Central memory CD8-positive, alpha-beta T cell (primary cell): Measurements from ENCODE around the gene HCN1.
"Not testable (repeated sequence)": the region's sequence is repeated elsewhere in the genome, so short reads cannot be mapped to it uniquely, and the experiment has no call there.

Source experiments
- ATAC-seq: fragments of 150-1000 bp; cut with Tn5 transposase; replicated peaks from 2 replicates; pipeline ENCODE4 v1.10.0; 2022; ENCODE audit warnings: mild to moderate bottlenecking, moderate FRiP score, moderate number of reproducible peaks; ENCODE audit not compliant: poor library complexity, severe bottlenecking; ENCODE audit errors: extremely low read depth
- DNase-seq, 2 donors: peaks; one replicate each; pipeline ENCODE4 v3.0.0; 2021; ENCODE audit warnings: low spot score in 2 of 2
- H3K27ac Mint-ChIP-seq: one replicate; pipeline ENCODE4 v1.8.0; 2022; ENCODE audit warnings: low read depth, mild to moderate bottlenecking, moderate library complexity, mixed read lengths
- H3K27me3 Mint-ChIP-seq: one replicate; pipeline ENCODE4 v1.8.0; 2022; ENCODE audit warnings: mixed read lengths
- H3K36me3 Mint-ChIP-seq: one replicate; pipeline ENCODE4 v1.8.0; 2022; ENCODE audit warnings: mild to moderate bottlenecking, moderate library complexity, mixed read lengths; ENCODE audit not compliant: insufficient read depth
- H3K4me1 Mint-ChIP-seq: one replicate; pipeline ENCODE4 v1.8.0; 2022; ENCODE audit warnings: mixed read lengths
- H3K4me3 Mint-ChIP-seq: one replicate; pipeline ENCODE4 v1.8.0; 2022; ENCODE audit warnings: mild to moderate bottlenecking, moderate library complexity, mixed read lengths
- H3K9me3 Mint-ChIP-seq: one replicate; pipeline ENCODE4 v1.8.0; 2022; ENCODE audit warnings: mixed read lengths

Gene HCN1

DNA sequence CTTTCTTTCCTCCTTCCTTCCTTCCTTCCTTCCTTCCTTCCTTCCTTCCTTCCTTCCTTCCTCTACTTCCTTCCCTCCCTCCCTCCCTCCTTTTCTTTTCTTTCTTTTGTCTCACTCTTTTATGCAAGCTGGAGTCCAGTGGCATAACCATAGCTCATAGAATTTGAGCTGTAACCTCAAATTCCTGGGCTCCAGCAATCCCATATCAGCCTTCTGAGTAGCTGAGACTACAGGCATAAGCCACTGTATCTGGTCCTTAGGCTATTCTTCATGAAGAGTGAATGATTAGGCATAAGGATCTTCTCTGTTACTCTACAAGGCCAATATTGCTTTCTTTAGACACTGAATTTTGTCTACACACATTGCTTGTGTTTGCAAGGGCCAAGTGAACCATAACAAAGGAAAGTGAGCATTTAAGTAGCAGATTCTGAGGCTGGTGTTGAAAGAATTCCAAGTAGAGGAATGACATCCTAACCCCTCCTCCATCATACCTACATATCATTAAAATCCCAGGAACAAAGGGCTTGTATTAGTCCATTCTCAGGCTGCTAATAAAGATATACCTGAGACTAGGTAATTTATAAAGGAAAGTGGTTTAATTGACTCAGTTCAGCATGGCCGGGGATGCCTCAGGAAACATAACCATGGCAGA, 293.2 kb downstream of the HCN1 start:
- no peaks in the 10 kb centered on the region for H3K27me3 Mint-ChIP-seq
- DNase-seq (no peak), ATAC-seq (no peak)
- H3K4me1 Mint-ChIP-seq = no peaks in the 10 kb centered on the region
- H3K9me3 Mint-ChIP-seq = peaks cover 19% of the 10 kb centered on the region
- H3K4me3 Mint-ChIP-seq = no peak overlapping the region
- H3K27ac Mint-ChIP-seq = no peak overlapping the region
- no peaks in the 10 kb centered on the region for H3K36me3 Mint-ChIP-seq

DNA sequence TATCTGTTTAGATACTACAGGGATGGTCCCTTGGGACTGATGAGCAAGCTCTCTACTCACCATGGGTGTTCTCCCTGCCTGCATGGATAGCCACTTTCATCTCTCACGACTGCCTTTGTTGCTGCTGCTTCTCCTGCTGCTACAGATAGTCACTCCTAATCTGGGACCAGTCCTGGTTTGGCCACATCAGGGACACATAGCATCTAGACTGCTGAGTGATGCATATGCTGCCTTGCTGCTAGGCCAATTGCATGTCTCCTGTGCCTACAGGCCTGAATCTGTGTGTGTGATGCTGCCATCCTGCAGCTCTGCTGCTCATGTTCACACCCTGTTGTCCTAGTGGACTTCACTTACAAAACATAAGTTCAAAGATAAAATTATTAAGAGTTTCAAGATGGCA, 297.1 kb downstream of the HCN1 start:
- Mint-ChIP-seq H3K9me3 (peaks cover 21% of the 10 kb centered on the region), H3K4me3 (no peak overlapping the region), H3K4me1 (no peaks in the 10 kb centered on the region), H3K27ac (no peak overlapping the region), H3K36me3 (no peaks in the 10 kb centered on the region), H3K27me3 (no peaks in the 10 kb centered on the region)
- DNase-seq = no peak
- ATAC-seq = no peak

DNA sequence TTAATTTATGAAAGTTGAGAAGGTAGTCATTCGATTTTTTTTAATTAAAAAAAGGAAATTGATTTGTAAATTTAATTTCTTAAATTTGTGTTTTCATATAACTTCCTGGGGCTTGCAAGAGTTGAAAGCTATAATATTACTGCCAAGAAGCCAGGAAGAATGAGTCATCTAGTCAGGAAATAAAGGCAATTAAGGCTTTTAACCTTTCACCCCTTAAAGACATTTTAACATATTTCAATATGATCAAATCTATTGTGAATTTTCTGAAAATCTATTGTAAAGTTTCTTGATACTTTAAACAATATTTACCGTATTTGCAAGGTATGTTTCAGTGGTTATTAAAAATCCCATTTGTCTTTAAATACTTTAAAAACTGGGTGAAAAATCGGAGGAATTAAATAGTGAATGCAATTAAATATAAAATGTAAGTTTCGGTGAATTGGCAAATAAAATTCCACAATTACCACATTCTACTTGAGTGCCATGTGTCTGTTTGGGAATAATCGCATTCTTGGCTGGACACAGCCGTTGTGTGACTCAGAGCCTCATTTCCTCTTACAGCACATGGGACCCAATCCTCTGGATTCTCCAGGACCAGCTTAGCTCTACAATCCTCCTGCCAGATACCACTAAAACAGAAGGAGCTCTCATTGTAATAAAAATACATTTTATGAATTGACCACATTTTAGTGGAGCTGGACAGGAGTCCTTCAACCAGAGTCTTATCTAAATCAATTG, 310.7 kb downstream of the HCN1 start:
- no peak overlapping the region for H3K27ac Mint-ChIP-seq
- no peaks in the 10 kb centered on the region for H3K27me3 Mint-ChIP-seq
- H3K36me3 Mint-ChIP-seq = no peaks in the 10 kb centered on the region
- no peak for ATAC-seq
- H3K9me3 Mint-ChIP-seq = peaks cover 21% of the 10 kb centered on the region
- no peaks in the 10 kb centered on the region for H3K4me1 Mint-ChIP-seq
- no peak overlapping the region for H3K4me3 Mint-ChIP-seq
- no peak for DNase-seq

DNA sequence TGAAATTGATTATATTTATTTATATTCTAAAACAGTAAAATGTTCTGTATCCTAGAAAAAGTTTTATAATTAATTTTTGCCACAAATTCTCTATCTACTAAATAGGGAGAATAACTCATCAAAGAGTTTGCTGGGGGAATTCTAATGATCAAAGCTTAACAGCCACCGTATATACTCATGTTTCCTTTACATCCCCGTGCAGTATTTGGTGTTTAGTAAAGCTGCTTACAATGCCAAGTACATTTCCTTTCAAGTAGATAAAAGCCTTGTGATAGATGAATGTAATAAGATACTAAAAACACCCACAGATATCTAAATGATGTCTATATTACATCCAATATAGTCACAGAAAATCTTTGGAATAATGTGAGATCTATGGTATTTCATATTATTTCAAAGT, 312.2 kb downstream of the HCN1 start:
- Mint-ChIP-seq H3K27ac (no peak overlapping the region), H3K36me3 (no peaks in the 10 kb centered on the region), H3K4me1 (no peaks in the 10 kb centered on the region), H3K4me3 (no peak overlapping the region), H3K27me3 (no peaks in the 10 kb centered on the region), H3K9me3 (peaks cover 17% of the 10 kb centered on the region)
- DNase-seq (no peak), ATAC-seq (no peak)

DNA sequence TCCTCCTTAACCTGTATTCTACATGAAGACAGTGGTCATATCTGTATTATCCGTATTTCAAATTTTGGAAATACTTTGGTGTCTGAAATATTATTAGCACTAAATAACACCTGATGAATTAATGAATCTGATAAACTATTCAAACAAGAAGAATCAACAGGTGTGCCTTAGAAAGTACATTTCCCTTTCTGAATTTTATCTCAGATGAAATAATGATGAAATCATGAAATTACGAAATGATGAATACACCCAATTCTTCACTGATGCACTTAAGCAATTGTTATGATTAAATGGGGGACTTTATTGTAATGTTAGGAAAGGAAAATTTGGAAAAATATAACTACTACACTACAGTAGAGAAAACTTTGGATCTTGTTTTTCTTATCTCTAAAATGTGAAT, 313.6 kb downstream of the HCN1 start:
- no peaks in the 10 kb centered on the region for H3K4me1 Mint-ChIP-seq
- no peak overlapping the region for H3K27ac Mint-ChIP-seq
- no peaks in the 10 kb centered on the region for H3K36me3 Mint-ChIP-seq
- no peaks in the 10 kb centered on the region for H3K27me3 Mint-ChIP-seq
- H3K9me3 Mint-ChIP-seq = peaks cover 13% of the 10 kb centered on the region
- no peak overlapping the region for H3K4me3 Mint-ChIP-seq
- DNase-seq (no peak), ATAC-seq (no peak)

DNA sequence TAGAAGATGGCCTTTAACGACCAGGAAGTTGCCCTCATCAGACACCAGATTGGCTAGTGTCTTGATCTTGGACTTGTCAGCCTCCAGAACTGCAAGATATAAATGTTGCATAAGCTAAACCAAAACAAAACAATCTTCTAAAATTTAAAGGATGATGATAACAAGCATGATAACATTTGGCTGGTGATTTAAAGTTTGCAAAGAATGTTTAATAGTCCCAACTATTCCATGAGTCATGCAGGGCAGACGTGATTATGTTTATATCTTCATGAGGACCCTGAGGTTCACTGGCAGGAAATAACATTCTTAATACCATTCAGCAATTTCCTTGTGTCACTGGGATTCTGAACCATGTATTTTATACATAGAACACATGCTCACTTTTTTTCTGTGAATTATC, 319.8 kb downstream of the HCN1 start:
- H3K27me3 Mint-ChIP-seq = no peaks in the 10 kb centered on the region
- H3K4me3 Mint-ChIP-seq = no peak overlapping the region
- ATAC-seq = no peak
- no peak overlapping the region for H3K27ac Mint-ChIP-seq
- peaks cover 9% of the 10 kb centered on the region for H3K9me3 Mint-ChIP-seq
- no peak for DNase-seq
- no peaks in the 10 kb centered on the region for H3K4me1 Mint-ChIP-seq
- H3K36me3 Mint-ChIP-seq = no peaks in the 10 kb centered on the region

DNA sequence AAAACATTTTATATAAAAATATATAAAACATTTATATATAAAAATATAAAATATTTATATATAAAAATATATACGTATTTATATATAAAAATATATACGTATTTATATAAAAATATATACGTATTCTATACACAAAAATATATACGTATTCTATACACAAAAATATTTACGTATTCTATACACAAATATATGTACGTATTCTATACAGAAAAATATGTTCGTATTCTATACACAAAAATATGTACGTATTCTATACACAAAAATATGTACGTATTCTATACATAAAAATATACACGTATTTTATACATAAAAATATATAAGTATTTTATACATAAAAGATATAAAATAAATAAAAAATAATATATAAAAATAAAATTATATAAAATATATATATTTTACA, 323.6 kb downstream of the HCN1 start:
- H3K9me3 Mint-ChIP-seq = peaks cover 17% of the 10 kb centered on the region
- no peaks in the 10 kb centered on the region for H3K4me1 Mint-ChIP-seq
- no peak for DNase-seq
- no peak overlapping the region for H3K27ac Mint-ChIP-seq
- H3K4me3 Mint-ChIP-seq = no peak overlapping the region
- no peaks in the 10 kb centered on the region for H3K27me3 Mint-ChIP-seq
- H3K36me3 Mint-ChIP-seq = no peaks in the 10 kb centered on the region
- ATAC-seq = no peak

DNA sequence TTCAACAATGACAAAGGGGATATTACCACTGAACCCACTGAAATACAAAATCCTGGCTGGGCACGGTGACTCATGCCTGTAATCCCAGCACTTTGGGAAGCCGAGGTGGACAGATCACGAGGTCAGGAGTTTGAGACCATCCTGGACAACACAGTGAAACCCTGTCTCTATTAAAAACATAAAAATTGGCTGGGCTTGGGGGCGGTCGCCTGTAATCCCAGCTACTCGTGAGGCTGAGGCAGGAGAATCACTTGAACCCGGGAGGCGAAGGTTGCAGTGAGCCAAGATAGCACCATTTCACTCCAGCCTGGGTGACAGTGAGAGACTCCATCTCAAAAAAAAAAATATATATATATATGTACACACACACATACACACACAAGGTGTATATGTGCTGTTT, 324.8 kb downstream of the HCN1 start:
- H3K27me3 Mint-ChIP-seq, H3K4me3 Mint-ChIP-seq, ATAC-seq, DNase-seq, H3K4me1 Mint-ChIP-seq, H3K36me3 Mint-ChIP-seq, H3K27ac Mint-ChIP-seq: not testable (repeated sequence)
- H3K9me3 Mint-ChIP-seq = peaks cover 20% of the 10 kb centered on the region

DNA sequence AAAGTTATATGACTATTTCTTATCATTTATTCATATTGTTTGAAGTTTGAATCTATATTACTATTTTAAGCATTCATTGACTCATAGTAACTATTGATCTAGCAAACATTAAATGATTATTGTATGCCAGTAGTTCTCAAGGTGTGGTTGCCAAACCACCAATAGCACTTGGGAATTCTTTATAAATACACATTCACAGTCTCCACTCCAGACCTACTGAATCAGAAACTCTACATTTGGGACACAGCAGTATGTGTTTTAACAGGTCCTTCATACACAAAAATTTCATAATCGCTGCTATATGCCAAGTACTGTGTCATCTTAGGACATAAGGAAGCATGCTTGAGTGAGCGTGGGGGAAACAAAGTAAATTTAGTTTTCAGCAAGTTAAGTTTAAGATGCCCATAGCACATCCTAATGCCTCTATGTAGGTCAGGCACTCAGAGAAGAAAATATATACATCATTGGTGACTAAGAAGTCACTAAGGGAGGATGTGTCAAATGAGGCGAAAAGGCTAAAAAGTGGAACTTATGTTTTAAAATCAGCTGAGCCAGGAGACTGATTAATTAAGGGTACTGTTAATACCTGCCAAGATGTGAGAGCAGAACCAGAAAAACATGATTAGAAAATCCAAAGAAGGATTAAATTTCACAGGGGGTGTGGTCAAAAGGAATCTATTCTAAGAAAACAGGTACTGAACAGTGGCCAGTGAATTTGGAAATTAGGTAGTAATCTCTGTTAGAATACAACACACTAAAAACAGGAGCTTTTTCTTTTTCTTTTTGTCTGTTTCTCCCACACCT, 340.8 kb downstream of the HCN1 start:
- Mint-ChIP-seq H3K27me3 (no peaks in the 10 kb centered on the region), H3K9me3 (peaks cover 28% of the 10 kb centered on the region), H3K4me1 (no peaks in the 10 kb centered on the region), H3K27ac (no peak overlapping the region), H3K36me3 (no peaks in the 10 kb centered on the region), H3K4me3 (no peak overlapping the region)
- no peak for DNase-seq
- ATAC-seq = no peak

DNA sequence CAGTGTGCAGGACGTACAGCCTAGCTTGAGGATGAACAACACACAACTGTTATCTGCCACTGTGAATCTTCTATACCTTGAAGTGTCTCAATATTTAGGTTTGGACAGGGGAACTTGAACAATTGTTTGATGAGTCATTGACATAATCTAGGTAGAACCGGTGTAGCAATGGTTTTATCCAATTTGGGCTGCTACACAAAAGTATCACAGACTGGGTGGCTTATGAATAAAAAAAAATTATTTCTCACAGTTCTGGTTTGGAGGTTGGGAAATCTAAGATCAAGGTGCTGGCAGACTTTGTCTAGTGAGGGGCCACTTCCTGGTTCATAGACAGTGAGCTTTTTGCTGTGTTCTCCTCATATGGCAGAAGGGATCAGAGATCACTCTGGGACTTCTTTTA, 359.7 kb downstream of the HCN1 start:
- DNase-seq (no peak), ATAC-seq (no peak)
- no peak overlapping the region for H3K27ac Mint-ChIP-seq
- H3K4me1 Mint-ChIP-seq = no peaks in the 10 kb centered on the region
- H3K27me3 Mint-ChIP-seq = no peaks in the 10 kb centered on the region
- H3K9me3 Mint-ChIP-seq = peaks cover 21% of the 10 kb centered on the region
- H3K4me3 Mint-ChIP-seq = no peak overlapping the region
- no peaks in the 10 kb centered on the region for H3K36me3 Mint-ChIP-seq

DNA sequence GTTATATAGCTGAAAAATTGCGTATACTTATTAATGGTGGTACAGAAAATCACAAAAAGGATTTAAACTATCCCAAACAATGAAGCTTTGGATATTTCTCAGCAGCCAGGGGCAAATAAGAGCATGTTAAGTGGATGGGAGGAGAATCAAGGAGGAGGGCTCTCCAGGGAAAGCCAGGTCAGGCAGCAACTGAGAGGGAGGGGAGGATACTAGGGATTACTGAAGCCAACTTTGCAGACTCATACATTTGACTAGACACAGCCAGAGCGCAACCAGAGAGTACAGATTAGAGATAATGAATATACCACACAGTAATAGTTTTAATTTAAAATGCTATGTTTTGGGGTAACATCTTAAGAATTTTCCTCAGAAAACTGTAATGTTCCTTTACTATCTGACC, 360.2 kb downstream of the HCN1 start:
- DNase-seq (no peak), ATAC-seq (no peak)
- H3K9me3 Mint-ChIP-seq = peaks cover 21% of the 10 kb centered on the region
- no peaks in the 10 kb centered on the region for H3K27me3 Mint-ChIP-seq
- H3K36me3 Mint-ChIP-seq = no peaks in the 10 kb centered on the region
- H3K4me1 Mint-ChIP-seq = no peaks in the 10 kb centered on the region
- no peak overlapping the region for H3K27ac Mint-ChIP-seq
- no peak overlapping the region for H3K4me3 Mint-ChIP-seq

DNA sequence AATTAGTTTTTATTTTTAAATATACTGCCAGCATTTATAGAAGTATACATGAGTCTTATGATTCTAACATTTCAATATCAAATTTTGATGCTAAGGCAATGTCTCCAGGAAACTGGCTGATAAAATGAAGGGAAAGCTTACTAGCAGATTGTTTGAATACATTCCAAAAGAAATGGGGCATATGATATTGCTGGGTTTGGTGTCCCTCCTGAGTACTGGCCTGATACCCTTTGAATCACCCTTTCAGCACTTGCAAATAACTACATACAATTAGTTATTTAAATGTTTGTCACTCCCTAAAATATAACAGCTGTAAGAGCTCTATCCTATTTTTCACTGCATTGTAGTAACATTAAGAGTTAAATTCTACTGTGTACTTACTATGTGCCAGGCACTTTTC, 360.8 kb downstream of the HCN1 start:
- H3K27ac Mint-ChIP-seq = no peak overlapping the region
- ATAC-seq = no peak
- no peak for DNase-seq
- no peaks in the 10 kb centered on the region for H3K4me1 Mint-ChIP-seq
- H3K4me3 Mint-ChIP-seq = no peak overlapping the region
- H3K9me3 Mint-ChIP-seq = peaks cover 21% of the 10 kb centered on the region
- no peaks in the 10 kb centered on the region for H3K27me3 Mint-ChIP-seq
- H3K36me3 Mint-ChIP-seq = no peaks in the 10 kb centered on the region

DNA sequence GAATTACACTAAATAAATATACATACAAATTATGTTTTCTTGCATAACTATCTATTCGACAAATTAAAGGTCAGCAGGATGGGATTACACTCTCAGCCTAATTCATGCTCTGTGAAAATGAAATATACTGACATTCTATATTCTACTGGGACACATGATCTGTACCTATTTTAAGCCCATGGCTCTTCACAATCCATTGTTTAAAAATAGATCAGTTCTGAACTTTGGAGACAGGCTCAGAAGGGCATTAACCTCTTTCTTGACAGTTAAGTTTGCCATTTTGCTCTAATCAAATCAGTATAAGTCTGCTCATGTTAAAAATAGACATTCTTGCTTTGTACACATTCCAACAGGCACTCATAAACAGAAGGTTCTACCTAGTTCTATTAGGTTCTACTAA, 361.2 kb downstream of the HCN1 start:
- no peaks in the 10 kb centered on the region for H3K36me3 Mint-ChIP-seq
- H3K27me3 Mint-ChIP-seq = no peaks in the 10 kb centered on the region
- H3K27ac Mint-ChIP-seq = no peak overlapping the region
- DNase-seq (no peak), ATAC-seq (no peak)
- no peak overlapping the region for H3K4me3 Mint-ChIP-seq
- H3K9me3 Mint-ChIP-seq = peaks cover 21% of the 10 kb centered on the region
- no peaks in the 10 kb centered on the region for H3K4me1 Mint-ChIP-seq
